SU-DHL-6 (cell line): ENCODE measurements around the gene SERINC3.

Source experiments
- H2AFZ ChIP-seq: fragments of 200-600 bp; sonication (generic); 2 replicates; pipeline ENCODE4 v1.6.1; 2014; ENCODE audit warnings: low read depth, mild to moderate bottlenecking, moderate library complexity, mixed read lengths, antibody characterized with exemption, low read length; ENCODE audit not compliant: severe bottlenecking
- H3F3A ChIP-seq: fragments of 200-600 bp; shearing (Covaris generic); 2 replicates; pipeline ENCODE4 v1.6.0; 2016; ENCODE audit warnings: antibody characterized with exemption, mild to moderate bottlenecking; ENCODE audit not compliant: insufficient read depth
- H3K27ac ChIP-seq: fragments of 200-600 bp; sonication (generic); 2 replicates; pipeline ENCODE4 v1.5.1; 2016; ENCODE audit warnings: low read depth, mild to moderate bottlenecking, low read length, moderate library complexity, mixed read lengths
- H3K27me3 ChIP-seq: fragments of 200-600 bp; sonication (generic), shearing (Covaris generic); 2 replicates; pipeline ENCODE4 v1.6.0; 2014; ENCODE audit warnings: mild to moderate bottlenecking, low read length
- H3K36me3 ChIP-seq: fragments of 200-600 bp; sonication (generic); 2 replicates; pipeline ENCODE4 v1.6.1; 2014; ENCODE audit warnings: mild to moderate bottlenecking, low read length, mixed read lengths
- H3K4me2 ChIP-seq: fragments of 300-600, 200-600 bp; shearing (Covaris generic), sonication (generic); 2 replicates; pipeline ENCODE4 v1.6.0; 2014; ENCODE audit warnings: low read length, low read depth, mild to moderate bottlenecking; ENCODE audit not compliant: poor library complexity, severe bottlenecking
- H3K4me3 ChIP-seq: fragments of 200-600 bp; sonication (generic); 2 replicates; pipeline ENCODE4 v1.5.1; 2014; ENCODE audit warnings: antibody characterized with exemption, low read length, mild to moderate bottlenecking, mixed read lengths; ENCODE audit not compliant: insufficient read depth, poor library complexity, severe bottlenecking
- H3K79me2 ChIP-seq: fragments of 200-600 bp; sonication (generic); 2 replicates; pipeline ENCODE4 v1.6.1; 2014; ENCODE audit warnings: mild to moderate bottlenecking, low read length, moderate library complexity; ENCODE audit not compliant: insufficient read depth
- H3K9ac ChIP-seq: fragments of 200-600 bp; sonication (generic); 2 replicates; pipeline ENCODE4 v1.7.0; 2014; ENCODE audit warnings: mild to moderate bottlenecking, low read length
- H3K9me2 ChIP-seq: fragments of 200-600 bp; sonication (generic); replicated peaks from 2 replicates; pipeline ENCODE4 v1.6.1; 2014; ENCODE audit warnings: low read length; ENCODE audit not compliant: insufficient read depth
- H3K9me3 ChIP-seq: fragments of 200-600 bp; sonication (generic); 2 replicates; pipeline ENCODE4 v1.6.1; 2014; ENCODE audit warnings: low read length, mixed read lengths; ENCODE audit not compliant: insufficient read depth
- H4K20me1 ChIP-seq: fragments of 200-600 bp; sonication (generic); 2 replicates; pipeline ENCODE4 v1.6.1; 2014; ENCODE audit warnings: low read depth, mild to moderate bottlenecking, antibody characterized with exemption, low read length, moderate library complexity, mixed read lengths
- CTCF ChIP-seq: fragments of 200-600 bp; sonication (generic); IDR thresholded peaks from one replicate; pipeline ENCODE4 v1.5.1; 2017; ENCODE audit warnings: antibody characterized with exemption, mild to moderate bottlenecking, low read length, moderate library complexity; ENCODE audit not compliant: insufficient read depth, poor library complexity, severe bottlenecking
- EZH2phosphoT487 ChIP-seq: fragments of 200-600 bp; sonication (generic), shearing (Covaris generic); conservative IDR thresholded peaks from 2 replicates; pipeline ENCODE4 v1.6.1; 2018; ENCODE audit warnings: mild to moderate bottlenecking, antibody characterized with exemption, low read length, moderate library complexity, mixed read lengths

The SERINC3 gene

GRCh38 chr20:44457016-44457415, 64.9 kb downstream of the SERINC3 start:
- Histone ChIP-seq H3K27me3 (no peaks in the 10 kb centered on the region), H3K9ac (no peak overlapping the region), H3K79me2 (no peaks in the 10 kb centered on the region), H3K9me3 (no peaks in the 10 kb centered on the region), H3F3A (no peaks in the 10 kb centered on the region), H3K27ac (no peak overlapping the region), H3K9me2 (no peaks in the 10 kb centered on the region), H3K36me3 (no peaks in the 10 kb centered on the region), H2AFZ (no peak overlapping the region), H4K20me1 (no peaks in the 10 kb centered on the region), H3K4me2 (no peak overlapping the region), H3K4me3 (no peak overlapping the region)
- TF ChIP-seq CTCF (no peak), EZH2phosphoT487 (no peak)

GRCh38 chr20:44456611-44457010, 65.3 kb downstream of the SERINC3 start:
- H3K79me2 ChIP-seq: no peaks in the 10 kb centered on the region
- H3K9me2 ChIP-seq: no peaks in the 10 kb centered on the region
- no peak overlapping the region for H3K4me3 ChIP-seq
- no peak overlapping the region for H3K27ac ChIP-seq
- H4K20me1 ChIP-seq: no peaks in the 10 kb centered on the region
- TF ChIP-seq CTCF (no peak), EZH2phosphoT487 (no peak)
- no peak overlapping the region for H2AFZ ChIP-seq
- H3K9me3 ChIP-seq: no peaks in the 10 kb centered on the region
- H3K36me3 ChIP-seq: no peaks in the 10 kb centered on the region
- H3K9ac ChIP-seq: no peak overlapping the region
- no peak overlapping the region for H3K4me2 ChIP-seq
- no peaks in the 10 kb centered on the region for H3K27me3 ChIP-seq
- no peaks in the 10 kb centered on the region for H3F3A ChIP-seq

GRCh38 chr20:44455126-44455525, 66.7 kb downstream of the SERINC3 start:
- no peaks in the 10 kb centered on the region for H3K79me2 ChIP-seq
- no peaks in the 10 kb centered on the region for H3K36me3 ChIP-seq
- H3K4me2 ChIP-seq: no peak overlapping the region
- no peaks in the 10 kb centered on the region for H4K20me1 ChIP-seq
- H3K27me3 ChIP-seq: no peaks in the 10 kb centered on the region
- H3F3A ChIP-seq: no peaks in the 10 kb centered on the region
- TF ChIP-seq CTCF: no peak
- no peak for TF ChIP-seq EZH2phosphoT487
- H3K9ac ChIP-seq: no peak overlapping the region
- H3K4me3 ChIP-seq: no peak overlapping the region
- H3K9me3 ChIP-seq: no peaks in the 10 kb centered on the region
- H3K27ac ChIP-seq: no peak overlapping the region
- no peak overlapping the region for H2AFZ ChIP-seq
- H3K9me2 ChIP-seq: no peaks in the 10 kb centered on the region
